ENCODE measurements around the gene DDX47. TPM values are rescaled to one million over a fixed set of nuclear protein-coding genes. Genes with fewer than 3 reads are reported as not detected.

The DDX47 gene
- total RNA-seq, 1 experiment from 2014 or later, result 115 TPM

- in situ Hi-C loops (cut with HindIII; ENCODE audit: low pct_unique_long_range_greater_than_20kb, low sequenced_read_pairs), result no loop called here
- no TSS peak for BruUV-seq (replicated peaks)
- DNase-seq (ENCODE audit: low read depth, low spot score), result no peak
- peak overlapping the region; percentile 89 for H3K27ac ChIP-seq (ENCODE audit: low read length)
- TF ChIP-seq REST (IDR thresholded peaks at IDR 0.05; ENCODE audit: insufficient read depth in 1 of 2, low read depth in 2 of 2, low read length in 1 of 2) (no peak), POLR2AphosphoS5 (IDR thresholded peaks at IDR 0.05; ENCODE audit: low read depth, low read length) (peak; percentile 61; the same call in 1 of the 2 replicates), TCF7L2 (IDR thresholded peaks at IDR 0.05; ENCODE audit: low read depth, low read length) (no peak), SIN3A (IDR thresholded peaks at IDR 0.05; ENCODE audit: borderline replicate concordance, insufficient read depth, low read depth, low read length) (no peak), CTCF (IDR thresholded peaks at IDR 0.05) (no peak)
- H3K4me1 ChIP-seq (ENCODE audit: control insufficient read depth, insufficient read depth, low read length), result peaks cover 68% of the 10 kb centered on the region
- no peaks in the 10 kb centered on the region for H3K36me3 ChIP-seq (ENCODE audit: control insufficient read depth, insufficient read depth, low read length)
- ChIA-PET POLR2A (interaction anchor here (0.5 to 2.0 kb wide), 5 partner anchors 10 to 115 kb away, joined by 3 to 12 read pairs (median 3); partner anchors contain the start of gene GPRC5A), CTCF (interaction anchor here (0.8 to 0.9 kb wide), 2 partner anchors 28 to 66 kb away, joined by 3 read pairs; no protein-coding TSS in a partner anchor)
- ATAC-seq, result peak; percentile 61
- no peaks in the 10 kb centered on the region for H3K9me3 ChIP-seq (ENCODE audit: control insufficient read depth, insufficient read depth, low read depth, low read length)
- intact Hi-C loops (cut with micrococcal nuclease; ENCODE audit: unreplicated experiment), result no loop called here
- H3K4me3 ChIP-seq (ENCODE audit: low read depth in 2 of 2, low read length in 2 of 2), result peak overlapping the region in 1 of 2 experiments; percentile 0; a peak in 1 of 4 replicates
- no peaks in the 10 kb centered on the region for H3K27me3 ChIP-seq (ENCODE audit: control insufficient read depth, insufficient read depth, low read length)
Measured at GRCh38 chr12:12877781-12878455, 64.8 kb downstream of the DDX47 start.

Small RNAs within 50 kb of the gene (microRNA-seq; reads per million reads assigned to microRNA genes)
- gene MIR613 (ENCODE audit: unreplicated experiment), result not detected

Other genes with a start within 250 kb of the DDX47 start
- gene CREBL2, start 201.5 kb upstream of the DDX47 start, total RNA-seq (2021; ENCODE audit: unreplicated experiment), result 13.6 TPM
- 0.82 TPM for gene GPR19, start 117.2 kb upstream of the DDX47 start, total RNA-seq (2021; ENCODE audit: unreplicated experiment)
- gene CDKN1B, start 96.0 kb upstream of the DDX47 start, total RNA-seq (2021; ENCODE audit: unreplicated experiment), result 25.9 TPM
- gene APOLD1, start 27.7 kb upstream of the DDX47 start, total RNA-seq (2021; ENCODE audit: unreplicated experiment), result 4.1 TPM
- 648 TPM for gene GPRC5A, start 78.2 kb downstream of the DDX47 start, total RNA-seq (2021; ENCODE audit: unreplicated experiment)
- gene GPRC5D, start 138.8 kb downstream of the DDX47 start, total RNA-seq (2021; ENCODE audit: unreplicated experiment), result not detected
- gene HEBP1, start 186.9 kb downstream of the DDX47 start, total RNA-seq (2021; ENCODE audit: unreplicated experiment), result 19.3 TPM
- gene FAM234B, start 231.0 kb downstream of the DDX47 start, total RNA-seq (2021; ENCODE audit: unreplicated experiment), result 5.4 TPM